ENCODE results near the gene KBTBD8. TPM values are rescaled to one million over a fixed set of nuclear protein-coding genes. Genes with fewer than 3 reads are reported as not detected.

The KBTBD8 gene
- total and polyA plus RNA-seq, 9 of the 15 experiments (the other 6 are each of a cell fraction or from before 2014, with no cell fraction given) = 2.7 to 9.1 (median 5.6) TPM

DNA sequence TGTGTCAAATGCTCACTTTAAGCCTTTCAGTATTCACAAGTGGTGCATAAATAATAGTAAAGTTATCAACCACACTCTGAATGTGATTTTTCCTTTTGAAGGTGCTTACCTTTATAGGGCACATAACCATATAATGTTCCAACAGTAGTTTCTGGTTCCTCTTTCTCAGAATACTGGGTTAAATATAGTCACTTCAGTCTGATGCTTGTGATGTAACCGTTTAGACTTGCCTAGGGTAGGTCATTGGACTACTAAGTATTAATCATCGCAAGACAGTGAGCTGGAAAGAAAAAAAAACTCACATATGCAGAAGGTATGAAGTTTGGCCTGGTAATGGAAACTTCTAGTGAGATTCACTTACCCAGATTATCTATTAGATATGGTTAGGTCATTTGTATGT, 1.9 kb downstream of the KBTBD8 start (continued):
- TF ChIP-seq, protein P1, sequence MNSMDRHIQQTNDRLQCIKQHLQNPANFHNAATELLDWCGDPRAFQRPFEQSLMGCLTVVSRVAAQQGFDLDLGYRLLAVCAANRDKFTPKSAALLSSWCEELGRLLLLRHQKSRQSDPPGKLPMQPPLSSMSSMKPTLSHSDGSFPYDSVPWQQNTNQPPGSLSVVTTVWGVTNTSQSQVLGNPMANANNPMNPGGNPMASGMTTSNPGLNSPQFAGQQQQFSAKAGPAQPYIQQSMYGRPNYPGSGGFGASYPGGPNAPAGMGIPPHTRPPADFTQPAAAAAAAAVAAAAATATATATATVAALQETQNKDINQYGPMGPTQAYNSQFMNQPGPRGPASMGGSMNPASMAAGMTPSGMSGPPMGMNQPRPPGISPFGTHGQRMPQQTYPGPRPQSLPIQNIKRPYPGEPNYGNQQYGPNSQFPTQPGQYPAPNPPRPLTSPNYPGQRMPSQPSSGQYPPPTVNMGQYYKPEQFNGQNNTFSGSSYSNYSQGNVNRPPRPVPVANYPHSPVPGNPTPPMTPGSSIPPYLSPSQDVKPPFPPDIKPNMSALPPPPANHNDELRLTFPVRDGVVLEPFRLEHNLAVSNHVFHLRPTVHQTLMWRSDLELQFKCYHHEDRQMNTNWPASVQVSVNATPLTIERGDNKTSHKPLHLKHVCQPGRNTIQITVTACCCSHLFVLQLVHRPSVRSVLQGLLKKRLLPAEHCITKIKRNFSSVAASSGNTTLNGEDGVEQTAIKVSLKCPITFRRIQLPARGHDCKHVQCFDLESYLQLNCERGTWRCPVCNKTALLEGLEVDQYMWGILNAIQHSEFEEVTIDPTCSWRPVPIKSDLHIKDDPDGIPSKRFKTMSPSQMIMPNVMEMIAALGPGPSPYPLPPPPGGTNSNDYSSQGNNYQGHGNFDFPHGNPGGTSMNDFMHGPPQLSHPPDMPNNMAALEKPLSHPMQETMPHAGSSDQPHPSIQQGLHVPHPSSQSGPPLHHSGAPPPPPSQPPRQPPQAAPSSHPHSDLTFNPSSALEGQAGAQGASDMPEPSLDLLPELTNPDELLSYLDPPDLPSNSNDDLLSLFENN (IDR thresholded peaks at IDR 0.05; ENCODE audit: low read depth in 2 of 2, low read length in 2 of 2) = no peak
- TF ChIP-seq NRF1 (conservative IDR thresholded peaks at IDR 0.05 in 1 of 2, IDR thresholded peaks at IDR 0.05 in 1 of 2) (no peak), SPI1 (IDR thresholded peaks at IDR 0.05; ENCODE audit: borderline replicate concordance, low read depth, low read length) (0 out of 2 replicates have a peak, but pooled peaks have one; percentile 9), NR2C2 (CRISPR knock-in tag; IDR thresholded peaks at IDR 0.05) (no peak), NR2C2 (tag; IDR thresholded peaks at IDR 0.05) (no peak), PHF20 (IDR thresholded peaks at IDR 0.05; ENCODE audit: partially characterized antibody) (no peak), BMI1 (IDR thresholded peaks at IDR 0.05; ENCODE audit: low read length) (no peak), ARID1B (IDR thresholded peaks at IDR 0.05) (no peak), MEIS2 (IDR thresholded peaks at IDR 0.05; ENCODE audit: partially characterized antibody) (peak; percentile 86), JUND (IDR thresholded peaks at IDR 0.05; ENCODE audit: borderline replicate concordance, low read depth, low read length) (no peak), JUND (tag; IDR thresholded peaks at IDR 0.05; ENCODE audit: borderline replicate concordance, low read depth, low read length) (peak; percentile 42; the same call in 1 of the 3 replicates), MTF1 (CRISPR knock-in tag; IDR thresholded peaks at IDR 0.05; ENCODE audit: borderline replicate concordance) (no peak), ZNF384 (IDR thresholded peaks at IDR 0.05; ENCODE audit: low read depth, low read length) (peak; percentile 36; the same call in 1 of the 2 replicates)
- TF ChIP-seq, protein P2, sequence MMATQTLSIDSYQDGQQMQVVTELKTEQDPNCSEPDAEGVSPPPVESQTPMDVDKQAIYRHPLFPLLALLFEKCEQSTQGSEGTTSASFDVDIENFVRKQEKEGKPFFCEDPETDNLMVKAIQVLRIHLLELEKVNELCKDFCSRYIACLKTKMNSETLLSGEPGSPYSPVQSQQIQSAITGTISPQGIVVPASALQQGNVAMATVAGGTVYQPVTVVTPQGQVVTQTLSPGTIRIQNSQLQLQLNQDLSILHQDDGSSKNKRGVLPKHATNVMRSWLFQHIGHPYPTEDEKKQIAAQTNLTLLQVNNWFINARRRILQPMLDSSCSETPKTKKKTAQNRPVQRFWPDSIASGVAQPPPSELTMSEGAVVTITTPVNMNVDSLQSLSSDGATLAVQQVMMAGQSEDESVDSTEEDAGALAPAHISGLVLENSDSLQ (IDR thresholded peaks at IDR 0.05) = peak; percentile 61
- TF ChIP-seq, protein P3, sequence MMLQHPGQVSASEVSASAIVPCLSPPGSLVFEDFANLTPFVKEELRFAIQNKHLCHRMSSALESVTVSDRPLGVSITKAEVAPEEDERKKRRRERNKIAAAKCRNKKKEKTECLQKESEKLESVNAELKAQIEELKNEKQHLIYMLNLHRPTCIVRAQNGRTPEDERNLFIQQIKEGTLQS (IDR thresholded peaks at IDR 0.05) = no peak
- TF ChIP-seq, protein P3 (CRISPR knock-in tag; conservative IDR thresholded peaks at IDR 0.05) = no peak
- TF ChIP-seq, protein P4, sequence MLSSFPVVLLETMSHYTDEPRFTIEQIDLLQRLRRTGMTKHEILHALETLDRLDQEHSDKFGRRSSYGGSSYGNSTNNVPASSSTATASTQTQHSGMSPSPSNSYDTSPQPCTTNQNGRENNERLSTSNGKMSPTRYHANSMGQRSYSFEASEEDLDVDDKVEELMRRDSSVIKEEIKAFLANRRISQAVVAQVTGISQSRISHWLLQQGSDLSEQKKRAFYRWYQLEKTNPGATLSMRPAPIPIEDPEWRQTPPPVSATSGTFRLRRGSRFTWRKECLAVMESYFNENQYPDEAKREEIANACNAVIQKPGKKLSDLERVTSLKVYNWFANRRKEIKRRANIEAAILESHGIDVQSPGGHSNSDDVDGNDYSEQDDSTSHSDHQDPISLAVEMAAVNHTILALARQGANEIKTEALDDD (IDR thresholded peaks at IDR 0.05) = peak; percentile 97
